Measurements from ENCODE around the gene CLEC11A. TPM values are rescaled to one million over a fixed set of nuclear protein-coding genes. Genes with fewer than 3 reads are reported as not detected.
A peak's percentile ranks its signal among the peaks of the same experiment; 100 is the strongest.

The CLEC11A gene
- polyA plus RNA-seq, 1 experiment, result 136 TPM

DNA sequence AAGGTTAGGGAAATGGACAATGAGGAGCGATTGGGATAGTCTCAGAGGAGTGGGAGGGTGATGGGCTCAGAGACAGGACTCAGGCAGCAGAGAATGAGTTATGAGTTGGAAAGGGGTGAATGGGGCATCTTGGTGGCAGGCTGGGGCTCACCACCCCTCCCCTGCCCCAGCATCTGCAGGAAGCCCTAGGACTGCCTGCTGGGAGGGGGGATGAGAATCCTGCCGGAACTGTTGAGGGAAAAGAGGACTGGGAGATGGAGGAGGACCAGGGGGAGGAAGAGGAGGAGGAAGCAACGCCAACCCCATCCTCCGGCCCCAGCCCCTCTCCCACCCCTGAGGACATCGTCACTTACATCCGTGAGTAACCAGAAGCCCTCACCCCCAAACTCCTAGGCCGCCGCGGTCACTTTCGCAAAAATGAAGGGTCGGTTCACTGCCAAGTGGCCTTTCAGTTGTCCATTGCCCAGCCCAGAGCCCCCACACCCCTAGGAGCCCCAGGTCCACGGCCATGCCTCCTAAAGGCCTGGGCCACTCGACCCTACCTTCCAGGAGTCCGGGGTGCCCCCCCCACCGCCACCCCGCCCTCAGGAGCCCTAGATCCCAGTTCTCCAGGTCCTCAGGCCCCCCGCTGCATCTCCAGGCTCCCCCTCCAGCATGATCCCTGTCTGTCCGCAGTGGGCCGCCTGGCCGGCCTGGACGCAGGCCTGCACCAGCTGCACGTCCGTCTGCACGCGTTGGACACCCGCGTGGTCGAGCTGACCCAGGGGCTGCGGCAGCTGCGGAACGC, 764 bp downstream of the CLEC11A start:
- TF ChIP-seq, protein P1, sequence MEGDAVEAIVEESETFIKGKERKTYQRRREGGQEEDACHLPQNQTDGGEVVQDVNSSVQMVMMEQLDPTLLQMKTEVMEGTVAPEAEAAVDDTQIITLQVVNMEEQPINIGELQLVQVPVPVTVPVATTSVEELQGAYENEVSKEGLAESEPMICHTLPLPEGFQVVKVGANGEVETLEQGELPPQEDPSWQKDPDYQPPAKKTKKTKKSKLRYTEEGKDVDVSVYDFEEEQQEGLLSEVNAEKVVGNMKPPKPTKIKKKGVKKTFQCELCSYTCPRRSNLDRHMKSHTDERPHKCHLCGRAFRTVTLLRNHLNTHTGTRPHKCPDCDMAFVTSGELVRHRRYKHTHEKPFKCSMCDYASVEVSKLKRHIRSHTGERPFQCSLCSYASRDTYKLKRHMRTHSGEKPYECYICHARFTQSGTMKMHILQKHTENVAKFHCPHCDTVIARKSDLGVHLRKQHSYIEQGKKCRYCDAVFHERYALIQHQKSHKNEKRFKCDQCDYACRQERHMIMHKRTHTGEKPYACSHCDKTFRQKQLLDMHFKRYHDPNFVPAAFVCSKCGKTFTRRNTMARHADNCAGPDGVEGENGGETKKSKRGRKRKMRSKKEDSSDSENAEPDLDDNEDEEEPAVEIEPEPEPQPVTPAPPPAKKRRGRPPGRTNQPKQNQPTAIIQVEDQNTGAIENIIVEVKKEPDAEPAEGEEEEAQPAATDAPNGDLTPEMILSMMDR (IDR thresholded peaks at IDR 0.05; ENCODE audit: insufficient read depth, low read depth, low read length), result no peak
- H3K27me3 ChIP-seq (ENCODE audit: control insufficient read depth, insufficient read depth, low read length), result no peaks in the 10 kb centered on the region
- H3K4me3 ChIP-seq (ENCODE audit: low read depth, low read length), result peak overlapping the region; percentile 63
- ChIA-PET CTCF (interaction anchor here (0.6 to 3.3 kb wide), 19 partner anchors 8 to 1565 kb away, joined by 3 to 19 read pairs (median 5); no protein-coding TSS in a partner anchor), POLR2A (no interaction called here)
- H3K36me3 ChIP-seq (ENCODE audit: control insufficient read depth, insufficient read depth, low read length), result peaks cover 2% of the 10 kb centered on the region; the same call in 1 of the 2 replicates
- DNase-seq (ENCODE audit: low read depth), result no peak

DNA sequence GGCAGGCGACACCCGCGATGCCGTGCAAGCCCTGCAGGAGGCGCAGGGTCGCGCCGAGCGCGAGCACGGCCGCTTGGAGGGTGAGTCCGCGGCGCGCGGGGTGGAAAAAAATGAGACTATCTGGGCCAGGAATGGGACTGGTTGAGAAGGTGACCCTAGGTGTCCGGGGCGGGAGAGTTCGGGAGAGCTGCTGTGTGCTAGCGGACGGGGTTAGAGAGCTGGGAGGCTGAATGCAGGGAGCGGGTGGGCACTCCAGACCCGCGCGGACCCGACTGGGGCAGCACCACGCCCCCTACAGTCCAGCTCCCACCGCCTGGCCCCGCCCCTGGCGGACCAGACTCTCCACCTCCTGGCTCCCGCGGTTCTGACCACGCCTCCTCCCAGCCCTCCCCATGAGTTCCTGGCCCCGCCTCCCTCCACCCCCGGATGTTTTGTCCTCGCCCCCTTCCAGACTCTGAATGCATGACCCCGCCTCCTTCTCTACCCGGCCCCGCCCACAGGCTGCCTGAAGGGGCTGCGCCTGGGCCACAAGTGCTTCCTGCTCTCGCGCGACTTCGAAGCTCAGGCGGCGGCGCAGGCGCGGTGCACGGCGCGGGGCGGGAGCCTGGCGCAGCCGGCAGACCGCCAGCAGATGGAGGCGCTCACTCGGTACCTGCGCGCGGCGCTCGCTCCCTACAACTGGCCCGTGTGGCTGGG, 1.5 kb downstream of the CLEC11A start:
- peak; percentile 96 for DNase-seq (ENCODE audit: low read depth)
- ChIA-PET CTCF (interaction anchor here (0.6 to 3.3 kb wide), 22 partner anchors 9 to 1566 kb away, joined by 3 to 19 read pairs (median 4); no protein-coding TSS in a partner anchor), POLR2A (no interaction called here)
- Histone ChIP-seq H3K27me3 (ENCODE audit: control insufficient read depth, insufficient read depth, low read length) (no peaks in the 10 kb centered on the region), H3K36me3 (ENCODE audit: control insufficient read depth, insufficient read depth, low read length) (peaks cover 2% of the 10 kb centered on the region; the same call in 1 of the 2 replicates), H3K4me3 (ENCODE audit: low read depth, low read length) (peak overlapping the region; percentile 81)
- TF ChIP-seq, protein P1 (IDR thresholded peaks at IDR 0.05; ENCODE audit: insufficient read depth, low read depth, low read length), result peak; percentile 63

GRCh38 chr19:50725218-50725910, 2.2 kb downstream of the CLEC11A start:
- H3K27me3 ChIP-seq (ENCODE audit: control insufficient read depth, insufficient read depth, low read length), result no peaks in the 10 kb centered on the region
- peaks cover 2% of the 10 kb centered on the region; the same call in 1 of the 2 replicates for H3K36me3 ChIP-seq (ENCODE audit: control insufficient read depth, insufficient read depth, low read length)
- ChIA-PET CTCF (interaction anchor here (0.6 to 3.3 kb wide), 19 partner anchors 9 to 169 kb away, joined by 3 to 19 read pairs (median 5); no protein-coding TSS in a partner anchor), POLR2A (no interaction called here)
- peak overlapping the region; percentile 81 for H3K4me3 ChIP-seq (ENCODE audit: low read depth, low read length)
- DNase-seq (ENCODE audit: low read depth), result no peak
- TF ChIP-seq, protein P1 (IDR thresholded peaks at IDR 0.05; ENCODE audit: insufficient read depth, low read depth, low read length), result no peak

- no peak for DNase-seq (ENCODE audit: low read depth)
These were observed 2.7 kb downstream of the CLEC11A start for GRCh38 chr19:50725911-50726230.

More at GRCh38 chr19:50725911-50726230, 2.7 kb downstream of the CLEC11A start:
- CTCF ChIA-PET, result interaction anchor here (1.5 to 1.9 kb wide), 2 partner anchors 9 to 57 kb away, joined by 3 to 10 read pairs; no protein-coding TSS in a partner anchor
- TF ChIP-seq, protein P1 (IDR thresholded peaks at IDR 0.05; ENCODE audit: insufficient read depth, low read depth, low read length), result no peak
- no peaks in the 10 kb centered on the region for H3K27me3 ChIP-seq (ENCODE audit: control insufficient read depth, insufficient read depth, low read length)
- POLR2A ChIA-PET, result no interaction called here
- peak overlapping the region; percentile 81 for H3K4me3 ChIP-seq (ENCODE audit: low read depth, low read length)
- H3K36me3 ChIP-seq (ENCODE audit: control insufficient read depth, insufficient read depth, low read length), result peaks cover 2% of the 10 kb centered on the region; the same call in 1 of the 2 replicates
